Activated CD4-positive, alpha-beta T cell treated with anti-CD3 and anti-CD28 coated beads, Interleukin-2, amount 10 ng/mL, durations not matched to agents 24 days and 14 days (primary cell): ENCODE measurements around the gene MELTF. TPM values are rescaled to one million over a fixed set of nuclear protein-coding genes. Genes with fewer than 3 reads are reported as not detected.
A peak's percentile ranks its signal among the peaks of the same experiment; 100 is the strongest.

Source experiments
- DNase-seq: peaks from one replicate; pipeline ENCODE4 v3.0.0; 2022
- H3K27ac Mint-ChIP-seq: one replicate; pipeline ENCODE4 v1.8.0; 2022; ENCODE audit warnings: mild to moderate bottlenecking, mixed read lengths
- H3K27me3 Mint-ChIP-seq: one replicate; pipeline ENCODE4 v1.8.0; 2022; ENCODE audit warnings: mixed read lengths
- H3K36me3 Mint-ChIP-seq: one replicate; pipeline ENCODE4 v1.8.0; 2022; ENCODE audit warnings: low read depth, mild to moderate bottlenecking, mixed read lengths
- H3K4me1 Mint-ChIP-seq: one replicate; pipeline ENCODE4 v1.8.0; 2021; ENCODE audit warnings: mixed read lengths
- H3K4me3 Mint-ChIP-seq: one replicate; pipeline ENCODE4 v1.8.0; 2022; ENCODE audit warnings: mild to moderate bottlenecking, moderate library complexity, mixed read lengths
- H3K9me3 Mint-ChIP-seq: one replicate; pipeline ENCODE4 v1.8.0; 2021; ENCODE audit warnings: mixed read lengths
- intact Hi-C: fragments of 100-400 bp; cut with micrococcal nuclease; formaldehyde crosslinking; loops from one replicate; pipeline ENCODE4 v1.15.1; 2023
- total RNA-seq: library from RNA; stranded (reverse); gene quantifications from 2 replicates; pipeline ENCODE4 v1.2.3, GENCODE V29; 2022

MELTF gene
- total RNA-seq, 1 donor from 2014 or later: 8.8 TPM

GRCh38 chr3:196985954-196986885, 43.4 kb downstream of the MELTF start:
- no peaks in the 10 kb centered on the region for H3K4me1 Mint-ChIP-seq
- peaks cover 11% of the 10 kb centered on the region for H3K27me3 Mint-ChIP-seq
- H3K9me3 Mint-ChIP-seq: peaks cover 7% of the 10 kb centered on the region
- DNase-seq: no peak
- no peak overlapping the region for H3K27ac Mint-ChIP-seq
- intact Hi-C loops: no loop called here
- no peak overlapping the region for H3K4me3 Mint-ChIP-seq
- H3K36me3 Mint-ChIP-seq: no peaks in the 10 kb centered on the region

GRCh38 chr3:196985298-196985697, 44.3 kb downstream of the MELTF start:
- H3K9me3 Mint-ChIP-seq: peaks cover 7% of the 10 kb centered on the region
- H3K27me3 Mint-ChIP-seq: peaks cover 11% of the 10 kb centered on the region
- H3K36me3 Mint-ChIP-seq: no peaks in the 10 kb centered on the region
- intact Hi-C loops: no loop called here
- no peak overlapping the region for H3K4me3 Mint-ChIP-seq
- no peak overlapping the region for H3K27ac Mint-ChIP-seq
- no peaks in the 10 kb centered on the region for H3K4me1 Mint-ChIP-seq
- no peak for DNase-seq

- Mint-ChIP-seq H3K27me3 (peaks cover 11% of the 10 kb centered on the region), H3K9me3 (peaks cover 7% of the 10 kb centered on the region), H3K4me1 (peaks cover 2% of the 10 kb centered on the region), H3K27ac (no peak overlapping the region), H3K36me3 (no peaks in the 10 kb centered on the region), H3K4me3 (no peak overlapping the region)
- no peak for DNase-seq
- intact Hi-C loops: no loop called here
Measured at GRCh38 chr3:196983186-196983585, 46.4 kb downstream of the MELTF start.

GRCh38 chr3:196981657-196982056, 48.0 kb downstream of the MELTF start:
- H3K9me3 Mint-ChIP-seq: peaks cover 7% of the 10 kb centered on the region
- no peaks in the 10 kb centered on the region for H3K36me3 Mint-ChIP-seq
- peaks cover 2% of the 10 kb centered on the region for H3K4me1 Mint-ChIP-seq
- peaks cover 9% of the 10 kb centered on the region for H3K27me3 Mint-ChIP-seq
- H3K4me3 Mint-ChIP-seq: no peak overlapping the region
- no peak overlapping the region for H3K27ac Mint-ChIP-seq
- DNase-seq: no peak
- intact Hi-C loops: no loop called here

GRCh38 chr3:196979545-196979944, 50.1 kb downstream of the MELTF start:
- no peak for DNase-seq
- no peak overlapping the region for H3K27ac Mint-ChIP-seq
- no peaks in the 10 kb centered on the region for H3K36me3 Mint-ChIP-seq
- H3K4me1 Mint-ChIP-seq: peaks cover 2% of the 10 kb centered on the region
- intact Hi-C loops: loop anchor here (10.0 kb wide), 1 partner anchor 205 kb away; no protein-coding TSS in a partner anchor
- H3K9me3 Mint-ChIP-seq: peaks cover 7% of the 10 kb centered on the region
- peaks cover 9% of the 10 kb centered on the region for H3K27me3 Mint-ChIP-seq
- no peak overlapping the region for H3K4me3 Mint-ChIP-seq

GRCh38 chr3:196976941-196977340, 52.7 kb downstream of the MELTF start:
- Mint-ChIP-seq H3K27ac (no peak overlapping the region), H3K4me1 (peaks cover 2% of the 10 kb centered on the region), H3K36me3 (no peaks in the 10 kb centered on the region), H3K9me3 (no peaks in the 10 kb centered on the region), H3K4me3 (no peak overlapping the region), H3K27me3 (peaks cover 3% of the 10 kb centered on the region)
- intact Hi-C loops: loop anchor here (10.0 kb wide), 1 partner anchor 208 kb away; no protein-coding TSS in a partner anchor
- no peak for DNase-seq

GRCh38 chr3:196975349-196975748, 54.3 kb downstream of the MELTF start:
- H3K9me3 Mint-ChIP-seq: no peaks in the 10 kb centered on the region
- no peak for DNase-seq
- no peaks in the 10 kb centered on the region for H3K36me3 Mint-ChIP-seq
- H3K27ac Mint-ChIP-seq: no peak overlapping the region
- peaks cover 8% of the 10 kb centered on the region for H3K27me3 Mint-ChIP-seq
- intact Hi-C loops: loop anchor here (10.0 kb wide), 1 partner anchor 209 kb away; no protein-coding TSS in a partner anchor
- H3K4me1 Mint-ChIP-seq: peaks cover 9% of the 10 kb centered on the region
- no peak overlapping the region for H3K4me3 Mint-ChIP-seq

- H3K4me3 Mint-ChIP-seq: no peak overlapping the region
- intact Hi-C loops: loop anchor here (10.0 kb wide), 1 partner anchor 210 kb away; no protein-coding TSS in a partner anchor
- H3K27ac Mint-ChIP-seq: no peak overlapping the region
- no peaks in the 10 kb centered on the region for H3K36me3 Mint-ChIP-seq
- peaks cover 10% of the 10 kb centered on the region for H3K27me3 Mint-ChIP-seq
- no peak for DNase-seq
- peaks cover 14% of the 10 kb centered on the region for H3K4me1 Mint-ChIP-seq
- no peaks in the 10 kb centered on the region for H3K9me3 Mint-ChIP-seq
Measured at GRCh38 chr3:196974661-196975060, 55.0 kb downstream of the MELTF start.

GRCh38 chr3:196971094-196971698, 58.4 kb downstream of the MELTF start:
- H3K4me3 Mint-ChIP-seq: no peak overlapping the region
- intact Hi-C loops: loop anchor here (10.0 kb wide), 1 partner anchor 214 kb away; no protein-coding TSS in a partner anchor
- no peak overlapping the region for H3K27ac Mint-ChIP-seq
- no peaks in the 10 kb centered on the region for H3K9me3 Mint-ChIP-seq
- H3K27me3 Mint-ChIP-seq: peaks cover 10% of the 10 kb centered on the region
- DNase-seq: no peak
- H3K4me1 Mint-ChIP-seq: peaks cover 17% of the 10 kb centered on the region
- H3K36me3 Mint-ChIP-seq: peaks cover 8% of the 10 kb centered on the region

- intact Hi-C loops: loop anchor here (1.0 to 10.0 kb wide), 2 partner anchors 132 to 214 kb away; no protein-coding TSS in a partner anchor
- Mint-ChIP-seq H3K27me3 (peaks cover 10% of the 10 kb centered on the region), H3K36me3 (peaks cover 8% of the 10 kb centered on the region), H3K4me1 (peaks cover 17% of the 10 kb centered on the region), H3K9me3 (no peaks in the 10 kb centered on the region), H3K27ac (peak overlapping the region; percentile 75), H3K4me3 (peak overlapping the region; percentile 71)
- DNase-seq: no peak
Measured at GRCh38 chr3:196970547-196971093, 59.0 kb downstream of the MELTF start.

GRCh38 chr3:196969660-196970546, 59.7 kb downstream of the MELTF start:
- peak overlapping the region; percentile 75 for H3K27ac Mint-ChIP-seq
- peak overlapping the region; percentile 71 for H3K4me3 Mint-ChIP-seq
- peak; percentile 94 for DNase-seq
- peaks cover 8% of the 10 kb centered on the region for H3K36me3 Mint-ChIP-seq
- H3K9me3 Mint-ChIP-seq: no peaks in the 10 kb centered on the region
- peaks cover 10% of the 10 kb centered on the region for H3K27me3 Mint-ChIP-seq
- peaks cover 17% of the 10 kb centered on the region for H3K4me1 Mint-ChIP-seq
- intact Hi-C loops: loop anchor here (1.0 to 10.0 kb wide), 6 partner anchors 28 to 361 kb away; partner anchors contain the start of genes CEP19, NCBP2 and PIGX

GRCh38 chr3:196969134-196969659, 60.4 kb downstream of the MELTF start:
- DNase-seq: peak; percentile 87
- Mint-ChIP-seq H3K27ac (peak overlapping the region; percentile 88), H3K36me3 (peaks cover 8% of the 10 kb centered on the region), H3K4me3 (peak overlapping the region; percentile 87), H3K4me1 (peaks cover 17% of the 10 kb centered on the region), H3K9me3 (no peaks in the 10 kb centered on the region), H3K27me3 (peaks cover 10% of the 10 kb centered on the region)
- intact Hi-C loops: loop anchor here (1.0 kb wide), 4 partner anchors 27 to 360 kb away; partner anchors contain the start of genes CEP19, NCBP2 and PIGX
